Upper lobe of right lung (tissue), 1 donor: Measurements from ENCODE around the gene TMEM178A. TPM values are rescaled to one million over a fixed set of nuclear protein-coding genes. Genes with fewer than 3 reads are reported as not detected.

ENCODE experiments used
- ATAC-seq: fragments of 200-7000 bp; cut with Tn5 transposase; one replicate; pipeline ENCODE4 v1.9.1; 2020; ENCODE audit warnings: mild to moderate bottlenecking, moderate library complexity
- DNase-seq: peaks from one replicate; pipeline ENCODE4 v3.0.0-alpha.2; 2020
- H3K27ac ChIP-seq: fragments of 200-600 bp; one replicate; pipeline ENCODE4 v1.8.0; 2022
- H3K27me3 ChIP-seq: fragments of 200-600 bp; one replicate; pipeline ENCODE4 v1.8.0; 2022; ENCODE audit warnings: mild to moderate bottlenecking
- H3K36me3 ChIP-seq: fragments of 200-600 bp; one replicate; pipeline ENCODE4 v1.8.0; 2022
- H3K4me1 ChIP-seq: fragments of 200-600 bp; one replicate; pipeline ENCODE4 v1.8.0; 2022
- H3K4me3 ChIP-seq: fragments of 200-600 bp; one replicate; pipeline ENCODE4 v1.8.0; 2022; ENCODE audit warnings: mild to moderate bottlenecking
- H3K9me3 ChIP-seq: fragments of 200-600 bp; one replicate; pipeline ENCODE4 v1.8.0; 2022
- CTCF ChIP-seq: fragments of 200-600 bp; IDR thresholded peaks from one replicate; pipeline ENCODE4 v1.8.0; 2022; ENCODE audit warnings: antibody characterized with exemption
- intact Hi-C: fragments of 100-400 bp; cut with DNase I; formaldehyde crosslinking; loops from one replicate; pipeline ENCODE4 v1.11.0; 2022
- total RNA-seq: library from RNA; stranded (reverse); fragmentation: NEBNext Ultra II Directional; extraction: Animal tissue kit (Norgen Biotek cat#: 25700); gene quantifications from one replicate; pipeline ENCODE4 v1.2.1, GENCODE V29; 2021
- donor health status: DM: no; HTN: yes; CAD: no; lungs with severe emphysema.

TMEM178A gene
- total RNA-seq, 1 donor from 2014 or later, result 9.5 TPM

- DNase-seq (no peak), ATAC-seq (no peak)
- Histone ChIP-seq H3K36me3 (peaks cover 34% of the 10 kb centered on the region), H3K9me3 (no peaks in the 10 kb centered on the region), H3K4me3 (no peak overlapping the region), H3K27ac (no peak overlapping the region), H3K27me3 (no peaks in the 10 kb centered on the region), H3K4me1 (peaks cover 4% of the 10 kb centered on the region)
- intact Hi-C loops, result no loop called here
- no peak for TF ChIP-seq CTCF
Observed at GRCh38 chr2:39735648-39736047, 69.9 kb downstream of the TMEM178A start.

- ATAC-seq (no peak), DNase-seq (no peak)
- Histone ChIP-seq H3K36me3 (peaks cover 41% of the 10 kb centered on the region), H3K27me3 (no peaks in the 10 kb centered on the region), H3K9me3 (no peaks in the 10 kb centered on the region), H3K4me1 (peaks cover 5% of the 10 kb centered on the region), H3K27ac (peak overlapping the region; percentile 14), H3K4me3 (no peak overlapping the region)
- intact Hi-C loops, result no loop called here
- no peak for TF ChIP-seq CTCF
Observed at GRCh38 chr2:39736640-39737039, 70.9 kb downstream of the TMEM178A start.

- Histone ChIP-seq H3K27ac (no peak overlapping the region), H3K36me3 (peaks cover 48% of the 10 kb centered on the region), H3K27me3 (no peaks in the 10 kb centered on the region), H3K4me3 (no peak overlapping the region), H3K9me3 (no peaks in the 10 kb centered on the region), H3K4me1 (peaks cover 10% of the 10 kb centered on the region)
- intact Hi-C loops, result no loop called here
- DNase-seq (no peak), ATAC-seq (peak; percentile 75)
- TF ChIP-seq CTCF, result no peak
Observed at GRCh38 chr2:39737661-39738060, 71.9 kb downstream of the TMEM178A start.

- ATAC-seq, result no peak
- Histone ChIP-seq H3K4me1 (peaks cover 10% of the 10 kb centered on the region), H3K4me3 (no peak overlapping the region), H3K27ac (no peak overlapping the region), H3K27me3 (no peaks in the 10 kb centered on the region), H3K36me3 (peaks cover 56% of the 10 kb centered on the region), H3K9me3 (no peaks in the 10 kb centered on the region)
- intact Hi-C loops, result no loop called here
- no peak for TF ChIP-seq CTCF
- no peak for DNase-seq
Observed at GRCh38 chr2:39738936-39739335, 73.2 kb downstream of the TMEM178A start.

GRCh38 chr2:39739386-39739785 is 73.7 kb downstream of the TMEM178A start:
- peaks cover 56% of the 10 kb centered on the region for H3K36me3 ChIP-seq
- H3K27ac ChIP-seq, result no peak overlapping the region
- ATAC-seq, result peak; percentile 41
- intact Hi-C loops, result no loop called here
- H3K4me1 ChIP-seq, result peaks cover 10% of the 10 kb centered on the region
- no peak overlapping the region for H3K4me3 ChIP-seq
- no peak for DNase-seq
- no peaks in the 10 kb centered on the region for H3K9me3 ChIP-seq
- TF ChIP-seq CTCF, result no peak
- H3K27me3 ChIP-seq, result no peaks in the 10 kb centered on the region

- no peak overlapping the region for H3K4me3 ChIP-seq
- no peaks in the 10 kb centered on the region for H3K27me3 ChIP-seq
- no peaks in the 10 kb centered on the region for H3K9me3 ChIP-seq
- no peak overlapping the region for H3K27ac ChIP-seq
- ATAC-seq (peak; percentile 67), DNase-seq (no peak)
- TF ChIP-seq CTCF, result no peak
- intact Hi-C loops, result no loop called here
- H3K4me1 ChIP-seq, result peaks cover 6% of the 10 kb centered on the region
- peaks cover 51% of the 10 kb centered on the region for H3K36me3 ChIP-seq
Observed at GRCh38 chr2:39741871-39742270, 76.2 kb downstream of the TMEM178A start.
